SKM-1 treated with dmso at 0.1 percent for 144 hours (cell line): ENCODE data around the gene RAB1A.
"Not testable (repeated sequence)": the region's sequence is repeated elsewhere in the genome, so short reads cannot be mapped to it uniquely, and the experiment has no call there.

Experiments
- DNase-seq: peaks from one replicate; lab custom pipeline; 2025; ENCODE audit not compliant: unreplicated experiment; lab: John Stamatoyannopoulos, UW

Gene RAB1A

GRCh38 chr2:65129826-65130663 is at the start of gene RAB1A:
Gene RAB1A (minus strand): TSS chr2:65130106. CDS start chr2:65129915, 191 bp downstream.
- peak; percentile 99 for DNase-seq

GRCh38 chr2:65177751-65178442 is 48.0 kb upstream of the RAB1A start:
- DNase-seq, result no peak

GRCh38 chr2:65175894-65176530 is 46.1 kb upstream of the RAB1A start:
- no peak for DNase-seq

- DNase-seq, result not testable (repeated sequence)
These were observed 44.1 kb upstream of the RAB1A start for GRCh38 chr2:65174031-65174430.

GRCh38 chr2:65172994-65173790 is 43.3 kb upstream of the RAB1A start:
- no peak for DNase-seq

GRCh38 chr2:65170611-65171477 is 40.9 kb upstream of the RAB1A start:
- DNase-seq, result not testable (repeated sequence)

GRCh38 chr2:65169760-65170136 is 39.8 kb upstream of the RAB1A start:
- no peak for DNase-seq

- peak; percentile 75 for DNase-seq
These were observed 35.7 kb upstream of the RAB1A start for GRCh38 chr2:65165558-65165957.

- peak; percentile 64 for DNase-seq
These were observed 34.6 kb upstream of the RAB1A start for GRCh38 chr2:65164426-65164891.

- no peak for DNase-seq
These were observed 31.7 kb upstream of the RAB1A start for GRCh38 chr2:65161551-65162100.

- DNase-seq, result peak; percentile 35
These were observed 30.0 kb upstream of the RAB1A start for GRCh38 chr2:65159906-65160305.

GRCh38 chr2:65159261-65159660 is 29.4 kb upstream of the RAB1A start:
- no peak for DNase-seq

GRCh38 chr2:65158557-65158956 is 28.7 kb upstream of the RAB1A start:
- DNase-seq, result no peak

- not testable (repeated sequence) for DNase-seq
These were observed 27.9 kb upstream of the RAB1A start for GRCh38 chr2:65157856-65158255.

GRCh38 chr2:65156041-65156440 is 26.1 kb upstream of the RAB1A start:
- DNase-seq, result no peak

GRCh38 chr2:65153515-65153914 is 23.6 kb upstream of the RAB1A start:
- DNase-seq, result no peak

- no peak for DNase-seq
These were observed 16.2 kb upstream of the RAB1A start for GRCh38 chr2:65146078-65146477.

- DNase-seq, result peak; percentile 17
These were observed 14.7 kb upstream of the RAB1A start for GRCh38 chr2:65144571-65144970.

- no peak for DNase-seq
These were observed 12.6 kb upstream of the RAB1A start for GRCh38 chr2:65142515-65142914.
